Esophagus squamous epithelium (tissue), 5 donors: Measurements from ENCODE around the gene AKNAD1. TPM values are rescaled to one million over a fixed set of nuclear protein-coding genes. Genes with fewer than 3 reads are reported as not detected.
"Not testable (repeated sequence)": the region's sequence is repeated elsewhere in the genome, so short reads cannot be mapped to it uniquely, and the experiment has no call there.

Experiments
- DNase-seq: peaks from one replicate; lab custom pipeline; 2025; lab: John Stamatoyannopoulos, UW
- H3K27ac ChIP-seq, 4 donors: fragments of 200-600 bp; sonication (generic); one replicate each; pipeline ENCODE4 v1.5.1; 2016 to 2019; ENCODE audit warnings: mild to moderate bottlenecking in 1 of 4
- H3K27me3 ChIP-seq, 4 donors: fragments of 200-600 bp; sonication (generic); 1 replicate in 3 of 4; 2 replicates in 1 of 4; pipeline versions ENCODE4 v1.5.1 to v1.6.0; 2017 to 2021; ENCODE audit warnings: antibody characterized with exemption in 1 of 4
- H3K36me3 ChIP-seq, 3 donors: fragments of 200-600 bp; sonication (generic); one replicate each; pipeline ENCODE4 v1.5.1; 2016 to 2019
- H3K4me1 ChIP-seq, 3 donors: fragments of 200-600 bp; sonication (generic); one replicate each; pipeline ENCODE4 v1.5.1; 2017 to 2019
- H3K4me3 ChIP-seq, 4 donors: fragments of 200-600 bp; sonication (generic); 1 replicate in 3 of 4; 2 replicates in 1 of 4; pipeline ENCODE4 v1.5.1; 2016 to 2019; ENCODE audit warnings: mild to moderate bottlenecking in 2 of 4, moderate library complexity in 1 of 4
- H3K9me3 ChIP-seq, 3 donors: fragments of 200-600 bp; sonication (generic); one replicate each; pipeline ENCODE4 v1.5.1; 2016 to 2019
- CTCF ChIP-seq, 6 experiments: fragments of 450-650 bp in 4 of 6; fragments of 200-600 bp in 2 of 6; sonication (generic) in 2 of 6; IDR thresholded peaks; one replicate each; pipeline ENCODE4 v1.5.1; 2016 to 2019; ENCODE audit warnings: antibody characterized with exemption in 6 of 6, mild to moderate bottlenecking in 4 of 6, moderate library complexity in 4 of 6
- POLR2A ChIP-seq, 4 donors: fragments of 450-650 bp; IDR thresholded peaks; one replicate each; pipeline ENCODE4 v1.6.1; 2017; ENCODE audit warnings: antibody characterized with exemption in 4 of 4, mild to moderate bottlenecking in 4 of 4, moderate library complexity in 3 of 4
- WGBS, 2 donors: methylation state at CpG; one replicate each; pipeline ENCODE4 v1.1.5; 2018; 5-methylcytosine and 5-hydroxymethylcytosine counted together
- intact Hi-C: fragments of 100-400 bp; cut with DNase I; formaldehyde crosslinking; loops from one replicate; pipeline ENCODE4 v1.15.0; 2022
- total RNA-seq, 4 donors: library from RNA; depleted of rRNA; stranded (reverse); fragments of >200 nt; gene quantifications; one replicate each; pipeline ENCODE4 v1.1.0, GENCODE V29; 2016
- donor health status: DM: yes; HTN: yes; CAD: no.

Gene AKNAD1
- total RNA-seq, 4 donors from 2014 or later: 0.09 to 4.8 (median 2.6) TPM; not detected in 1

GRCh38 chr1:108785264-108785663, 71.6 kb downstream of the AKNAD1 start:
- WGBS, 2 donors: 95 to 96% methylated on average over 6 of the region's 6 CpGs
- peaks cover 0 to 98% (median 10%) of the 10 kb centered on the region in 3 donors for H3K36me3 ChIP-seq
- intact Hi-C loops: no loop called here

GRCh38 chr1:108781575-108781944, 75.3 kb downstream of the AKNAD1 start:
- 100% methylated on average over 1 of the region's 1 CpG for WGBS, 2 donors
- DNase-seq, H3K4me1 ChIP-seq, H3K27ac ChIP-seq, H3K27me3 ChIP-seq, intact Hi-C loops, H3K4me3 ChIP-seq: not testable (repeated sequence)
- peaks cover 10 to 99% (median 15%) of the 10 kb centered on the region in 3 donors for H3K36me3 ChIP-seq
- peaks cover 0 to 23% (median 10%) of the 10 kb centered on the region in 3 donors for H3K9me3 ChIP-seq

More at GRCh38 chr1:108785264-108785663, 71.6 kb downstream of the AKNAD1 start:
- no peak for DNase-seq
- Histone ChIP-seq H3K4me1 (no peaks in the 10 kb centered on the region), H3K27me3 (no peaks in the 10 kb centered on the region), H3K27ac (no peak overlapping the region), H3K4me3 (no peak overlapping the region), H3K9me3 (peaks cover 0 to 23% (median 10%) of the 10 kb centered on the region in 3 donors)
- TF ChIP-seq CTCF (IDR thresholded peaks at IDR 0.05) (no peak), POLR2A (IDR thresholded peaks at IDR 0.05) (no peak)

GRCh38 chr1:108780937-108781574, 75.8 kb downstream of the AKNAD1 start:
- intact Hi-C loops: no loop called here
- TF ChIP-seq POLR2A (IDR thresholded peaks at IDR 0.05) (no peak), CTCF (IDR thresholded peaks at IDR 0.05) (no peak)
- Histone ChIP-seq H3K9me3 (peaks cover 0 to 20% (median 10%) of the 10 kb centered on the region in 3 donors), H3K27me3 (no peaks in the 10 kb centered on the region), H3K27ac (no peak overlapping the region), H3K4me1 (no peaks in the 10 kb centered on the region), H3K4me3 (no peak overlapping the region), H3K36me3 (peaks cover 10 to 99% (median 15%) of the 10 kb centered on the region in 3 donors)
- 82 to 88% methylated on average over 3 of the region's 3 CpGs for WGBS, 2 donors
- DNase-seq: no peak

- Histone ChIP-seq H3K4me1 (no peaks in the 10 kb centered on the region), H3K4me3 (no peak overlapping the region), H3K9me3 (peaks cover 0 to 4% (median 0%) of the 10 kb centered on the region in 3 donors), H3K27me3 (no peaks in the 10 kb centered on the region), H3K36me3 (peaks cover 10 to 99% (median 11%) of the 10 kb centered on the region in 3 donors), H3K27ac (no peak overlapping the region)
- intact Hi-C loops: no loop called here
- TF ChIP-seq CTCF (IDR thresholded peaks at IDR 0.05) (no peak), POLR2A (IDR thresholded peaks at IDR 0.05) (no peak)
- DNase-seq: no peak
Observed at GRCh38 chr1:108779455-108779854, 77.4 kb downstream of the AKNAD1 start.

- no peak for TF ChIP-seq POLR2A (IDR thresholded peaks at IDR 0.05)
- TF ChIP-seq CTCF (IDR thresholded peaks at IDR 0.05): no peak
- no peak overlapping the region for H3K4me3 ChIP-seq
- no peaks in the 10 kb centered on the region for H3K27me3 ChIP-seq
- no peak for DNase-seq
- H3K9me3 ChIP-seq: no peaks in the 10 kb centered on the region
- no peak overlapping the region for H3K27ac ChIP-seq
- H3K36me3 ChIP-seq: peaks cover 4 to 99% (median 10%) of the 10 kb centered on the region in 3 donors
- no peaks in the 10 kb centered on the region for H3K4me1 ChIP-seq
- intact Hi-C loops: no loop called here
Observed at GRCh38 chr1:108777839-108778238, 79.1 kb downstream of the AKNAD1 start.
